ENCODE measurements around the gene NIP7.

- TF ChIP-seq EZH2 (IDR thresholded peaks at IDR 0.05; ENCODE audit: low read length, unreplicated experiment) (no peak), CTCF (conservative IDR thresholded peaks at IDR 0.05; ENCODE audit: low read depth, low read length) (no peak)
These were observed 849 bp upstream of the NIP7 start for GRCh38 chr16:69338557-69339288.
